HepG2 (cell line): Measurements from ENCODE around the gene NFASC. TPM values are rescaled to one million over a fixed set of nuclear protein-coding genes. Genes with fewer than 3 reads are reported as not detected.

ENCODE experiments used
- ATAC-seq: fragments of 200-7000 bp; cut with Tn5 transposase; 3 replicates; pipeline ENCODE4 v1.9.1; 2020; ENCODE audit warnings: mild to moderate bottlenecking, moderate library complexity
- BruUV-seq: library from RNA; stranded (reverse); fragments of 400-500 nt; replicated peaks from 2 replicates; lab custom pipeline; 2021; lab: Mats Ljungman, UMichigan
- CTCF ChIA-PET: fragments of 300-600 bp; formaldehyde crosslinking; extraction: SDS; loops from one replicate; lab custom pipeline; 2021; ENCODE audit warnings: low total read pairs, inconsistent platforms, low intra/inter-chr PET ratio; lab: Yijun Ruan, JAX
- POLR2A ChIA-PET: fragments of 350-600 bp; sonication (Branson Sonifier 250); formaldehyde crosslinking; loops from one replicate; lab custom pipeline; 2020; ENCODE audit warnings: antibody characterized with exemption, inconsistent platforms; lab: Yijun Ruan, JAX
- DNase-seq: peaks from one replicate; pipeline ENCODE4 v3.0.0-alpha.2; 2015; ENCODE audit warnings: low spot score
- FAIRE-seq: peaks from 3 replicates; lab custom pipeline; 2011; peaks lifted over from hg19 to GRCh38; lab: Jason Lieb, UNC
- H2AFZ ChIP-seq: one replicate; pipeline ENCODE4 v1.6.1; 2011; ENCODE audit warnings: low read length, inconsistent platforms
- H3K27ac ChIP-seq: fragments of 300-600 bp; 3 replicates; pipeline ENCODE4 v1.8.0; 2011; ENCODE audit warnings: mixed run types, mild to moderate bottlenecking, mixed read lengths, low read length, inconsistent platforms; ENCODE audit not compliant: insufficient read depth; ENCODE audit errors: extremely low read length
- H3K27me3 ChIP-seq, 2 experiments: fragments of 200-600 bp in 1 of 2; 2 replicates in 1 of 2; 3 replicates in 1 of 2; pipeline versions ENCODE4 v1.6.0 to v1.8.0; 2011; ENCODE audit warnings: low read length in 2 of 2, mild to moderate bottlenecking in 2 of 2, moderate library complexity in 2 of 2, inconsistent platforms in 1 of 2; ENCODE audit not compliant: insufficient read depth in 2 of 2, control insufficient read depth in 1 of 2
- H3K36me3 ChIP-seq, 2 experiments: fragments of 200-600 bp in 1 of 2; replicated peaks in 1 of 2; 2 replicates in 1 of 2; 3 replicates in 1 of 2; pipeline versions ENCODE4 v1.5.1 to v1.8.0; 2011; ENCODE audit warnings: low read length in 2 of 2, inconsistent platforms in 1 of 2; ENCODE audit not compliant: insufficient read depth in 2 of 2, control insufficient read depth in 1 of 2
- H3K4me1 ChIP-seq: 2 replicates; pipeline ENCODE4 v1.5.1; 2012; ENCODE audit warnings: low read length, inconsistent platforms; ENCODE audit not compliant: insufficient read depth
- H3K4me2 ChIP-seq: 2 replicates; pipeline ENCODE4 v1.6.0; 2011; ENCODE audit warnings: low read depth, low read length, inconsistent platforms
- H3K4me3 ChIP-seq, 3 experiments: fragments of 200-600 bp in 1 of 3; sonication (generic), shearing (Covaris generic) in 1 of 3; replicated peaks in 1 of 3; 2 replicates each; pipeline ENCODE4 v1.5.1; 2011 to 2016; ENCODE audit warnings: low read length in 3 of 3, inconsistent platforms in 2 of 3, low read depth in 2 of 3, mild to moderate bottlenecking in 2 of 3, control low read depth in 1 of 3, mixed read lengths in 1 of 3; ENCODE audit not compliant: insufficient read depth in 1 of 3
- H3K79me2 ChIP-seq: one replicate; pipeline ENCODE4 v1.6.1; 2011; ENCODE audit warnings: low read length, inconsistent platforms; ENCODE audit not compliant: insufficient read depth
- H3K9ac ChIP-seq: 2 replicates; pipeline ENCODE4 v1.6.0; 2011; ENCODE audit warnings: mild to moderate bottlenecking, low read depth, low read length, inconsistent platforms; ENCODE audit not compliant: insufficient read depth
- H3K9me3 ChIP-seq: 2 replicates; pipeline ENCODE4 v1.5.1; 2012; ENCODE audit warnings: mild to moderate bottlenecking, low read length
- H4K20me1 ChIP-seq: 2 replicates; pipeline ENCODE4 v1.6.0; 2011; ENCODE audit warnings: inconsistent platforms, mild to moderate bottlenecking, low read length, moderate library complexity; ENCODE audit not compliant: insufficient read depth
- KDM3A ChIP-seq: IDR thresholded peaks from 2 replicates; pipeline ENCODE4 v1.6.1; 2018; ENCODE audit warnings: low read depth, missing compliant biosample characterization
- MEIS2 ChIP-seq: sonication (generic); formaldehyde crosslinking; IDR thresholded peaks from 2 replicates; pipeline ENCODE4 v1.9.0; 2021; ENCODE audit warnings: mild to moderate bottlenecking, missing genetic modification reagents
- PHF21A ChIP-seq: sonication (generic); formaldehyde crosslinking; IDR thresholded peaks from 2 replicates; pipeline ENCODE4 v1.5.0; 2020; ENCODE audit warnings: mild to moderate bottlenecking, missing genetic modification reagents
- PRMT3 ChIP-seq: sonication (generic); formaldehyde crosslinking; IDR thresholded peaks from 2 replicates; pipeline ENCODE4 v1.8.1; 2022; ENCODE audit warnings: low read depth, mild to moderate bottlenecking, moderate library complexity, missing genetic modification reagents, borderline replicate concordance
- RBFOX2 ChIP-seq: fragments of 200-400 bp; formaldehyde crosslinking; IDR thresholded peaks from 2 replicates; pipeline ENCODE4 v1.6.1; 2017; ENCODE audit warnings: low read depth, mild to moderate bottlenecking, low read length
- ZBTB8A ChIP-seq: sonication (generic); formaldehyde crosslinking; IDR thresholded peaks from 2 replicates; pipeline ENCODE4 v1.4.0; 2020; ENCODE audit warnings: mild to moderate bottlenecking, low read depth, missing genetic modification reagents, borderline replicate concordance
- ZNF44 ChIP-seq: sonication (generic); formaldehyde crosslinking; IDR thresholded peaks from 2 replicates; pipeline ENCODE4 v1.5.1; 2020; ENCODE audit warnings: mild to moderate bottlenecking, missing genetic modification reagents
- ZNF460 ChIP-seq: sonication (generic); formaldehyde crosslinking; IDR thresholded peaks from 2 replicates; pipeline ENCODE4 v1.5.1; 2020; ENCODE audit warnings: missing genetic modification reagents, mild to moderate bottlenecking, borderline replicate concordance
- ZNF570 ChIP-seq: sonication (generic); formaldehyde crosslinking; IDR thresholded peaks from 2 replicates; pipeline ENCODE4 v1.4.0; 2020; ENCODE audit warnings: mild to moderate bottlenecking, missing genetic modification reagents, borderline replicate concordance
- WGBS: methylation state at CpG from one replicate; pipeline ENCODE4 v1.1.6; 2017; ENCODE audit warnings: low lambda C conversion rate; 5-methylcytosine and 5-hydroxymethylcytosine counted together
- in situ Hi-C: cut with HindIII; loops from 2 replicates; pipeline ENCODE4 v1.10.0; 2017; ENCODE audit warnings: low pct_unique_long_range_greater_than_20kb; ENCODE audit not compliant: extremely low pct_ligation_motif_present
- intact Hi-C: fragments of 100-400 bp; cut with micrococcal nuclease; formaldehyde crosslinking; loops from one replicate; pipeline ENCODE4 v1.10.0; 2022; ENCODE audit not compliant: unreplicated experiment
- polyA plus RNA-seq, 8 experiments: library from polyadenylated mRNA; depleted of rRNA in 3 of 8; stranded (reverse) in 7 of 8; unstranded in 1 of 8; fragments of >200 nt; fragmentation: Illumina TruSeq in 4 of 8; extraction: Trizol in 4 of 8; gene quantifications; 2 replicates each; pipeline versions ENCODE4 v1.2.1 to v1.2.3, GENCODE V29; 2011 to 2016; ENCODE audit warnings: low read depth in 4 of 8, missing spikeins in 1 of 8, mixed read lengths in 1 of 8; ENCODE audit not compliant: insufficient read depth in 1 of 8
- total RNA-seq, 5 experiments: library from RNA; depleted of rRNA; stranded (reverse); fragments of >200 nt; fragmentation: Illumina TruSeq; extraction: Trizol; gene quantifications; 2 replicates each; pipeline ENCODE4 v1.2.3, GENCODE V29; 2016; ENCODE audit warnings: low read depth in 1 of 5
- TF ChIP-seq, protein P1 (sequence below): sonication (generic); formaldehyde crosslinking; IDR thresholded peaks from 2 replicates; pipeline ENCODE4 v1.5.0; 2020; ENCODE audit warnings: missing genetic modification reagents
- TF ChIP-seq, protein P2 (sequence below): sonication (generic); formaldehyde crosslinking; IDR thresholded peaks from 2 replicates; pipeline ENCODE4 v1.8.0; 2022; ENCODE audit warnings: mild to moderate bottlenecking, missing genetic modification reagents, borderline replicate concordance
- TF ChIP-seq, protein P3 (sequence below): sonication (generic); formaldehyde crosslinking; IDR thresholded peaks from 2 replicates; pipeline ENCODE4 v1.5.0; 2020; ENCODE audit warnings: mild to moderate bottlenecking, missing genetic modification reagents

Gene NFASC
- total and polyA plus RNA-seq, 2 of the 13 experiments (the other 11 are each of a cell fraction or from before 2014, with no cell fraction given), result not detected

DNA sequence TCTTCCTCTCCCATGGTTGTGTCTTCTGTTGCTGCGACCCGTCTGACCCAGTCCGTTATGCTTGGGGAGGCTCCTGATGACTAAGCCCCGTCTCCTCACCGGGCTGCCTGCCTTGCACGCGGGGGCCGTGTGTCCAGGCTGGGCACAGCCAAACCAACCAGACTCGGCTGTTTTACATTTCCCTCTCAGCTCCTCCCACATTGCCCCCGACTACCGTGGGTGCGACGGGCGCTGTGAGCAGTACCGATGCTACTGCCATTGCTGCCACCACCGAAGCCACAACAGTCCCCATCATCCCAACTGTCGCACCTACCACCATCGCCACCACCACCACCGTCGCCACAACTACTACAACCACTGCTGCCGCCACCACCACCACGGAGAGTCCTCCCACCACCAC is 126.3 kb downstream of the NFASC start:
- in situ Hi-C loops, result no loop called here
- intact Hi-C loops, result no loop called here
- CTCF ChIA-PET, result no interaction called here

DNA sequence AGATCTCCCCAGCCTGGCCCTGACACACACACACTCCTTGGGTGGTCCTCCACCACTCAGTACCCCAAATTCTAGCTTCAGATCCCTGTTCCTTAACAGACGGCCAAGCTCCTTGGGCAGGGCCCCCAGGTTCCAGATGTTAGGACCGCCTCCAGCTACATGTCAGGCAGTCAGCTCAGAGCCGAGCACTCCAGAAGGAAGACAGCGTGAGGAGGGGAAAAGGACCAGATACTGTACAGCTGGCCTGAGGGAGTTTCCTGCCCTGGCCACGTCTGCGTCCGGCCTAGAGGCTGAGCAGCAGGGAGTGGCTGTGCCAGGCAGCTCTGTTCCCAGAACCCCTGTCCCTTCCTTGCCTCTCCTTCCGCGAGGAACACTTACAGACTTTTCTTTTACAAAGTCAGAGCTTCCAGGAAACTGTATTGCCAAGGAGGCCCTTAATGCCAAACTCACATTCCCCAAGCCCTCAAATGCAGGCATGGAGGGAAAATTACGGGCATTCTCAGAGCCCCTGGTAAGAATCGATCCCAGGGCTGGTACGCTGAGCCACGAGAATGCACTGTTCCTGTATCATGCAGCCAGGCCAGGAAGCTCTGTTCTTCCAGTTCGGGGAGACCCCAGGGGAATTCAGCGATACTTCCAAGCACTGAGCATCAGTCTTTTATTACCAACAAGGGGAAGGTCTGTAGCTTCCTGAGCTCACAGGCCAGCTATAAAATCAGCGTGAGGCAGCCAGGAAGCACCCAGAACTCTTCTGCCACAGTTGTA is 127.1 kb downstream of the NFASC start:
- no peaks in the 10 kb centered on the region for H3K79me2 ChIP-seq
- H3K4me2 ChIP-seq, result no peak overlapping the region
- H3K9me3 ChIP-seq, result no peaks in the 10 kb centered on the region
- no peak overlapping the region for H2AFZ ChIP-seq
- no peak overlapping the region for H3K9ac ChIP-seq
- peaks cover 16% of the 10 kb centered on the region for H3K4me1 ChIP-seq
- H3K36me3 ChIP-seq, result no peaks in the 10 kb centered on the region
- peaks cover 5 to 55% of the 10 kb centered on the region in 2 experiments for H3K27me3 ChIP-seq
- ChIA-PET POLR2A (no interaction called here), CTCF (no interaction called here)
- no peak for ATAC-seq
- BruUV-seq, result no TSS peak
- no peak for FAIRE-seq
- DNase-seq, result no peak
- 41% methylated on average over 9 of the region's 16 CpGs for WGBS
- in situ Hi-C loops (no loop called here), intact Hi-C loops (no loop called here)
- no peak overlapping the region for H3K4me3 ChIP-seq
- H3K27ac ChIP-seq, result no peak overlapping the region
- H4K20me1 ChIP-seq, result no peaks in the 10 kb centered on the region
- TF ChIP-seq PRMT3 (CRISPR knock-in tag) (no peak), ZNF44 (no peak), ZNF460 (CRISPR knock-in tag) (no peak), MEIS2 (CRISPR knock-in tag) (no peak), KDM3A (CRISPR knock-in tag) (no peak)
- TF ChIP-seq, protein P1, sequence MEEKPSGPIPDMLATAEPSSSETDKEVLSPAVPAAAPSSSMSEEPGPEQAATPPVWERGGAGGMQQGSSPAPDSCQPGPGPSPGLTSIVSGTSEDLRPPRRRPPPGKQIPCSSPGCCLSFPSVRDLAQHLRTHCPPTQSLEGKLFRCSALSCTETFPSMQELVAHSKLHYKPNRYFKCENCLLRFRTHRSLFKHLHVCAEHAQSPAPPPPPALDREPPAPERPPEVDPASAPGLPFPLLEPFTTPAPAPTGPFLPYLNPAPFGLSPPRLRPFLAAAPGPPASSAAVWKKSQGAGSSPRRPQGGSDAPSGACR (CRISPR knock-in tag), result no peak
- TF ChIP-seq, protein P2, sequence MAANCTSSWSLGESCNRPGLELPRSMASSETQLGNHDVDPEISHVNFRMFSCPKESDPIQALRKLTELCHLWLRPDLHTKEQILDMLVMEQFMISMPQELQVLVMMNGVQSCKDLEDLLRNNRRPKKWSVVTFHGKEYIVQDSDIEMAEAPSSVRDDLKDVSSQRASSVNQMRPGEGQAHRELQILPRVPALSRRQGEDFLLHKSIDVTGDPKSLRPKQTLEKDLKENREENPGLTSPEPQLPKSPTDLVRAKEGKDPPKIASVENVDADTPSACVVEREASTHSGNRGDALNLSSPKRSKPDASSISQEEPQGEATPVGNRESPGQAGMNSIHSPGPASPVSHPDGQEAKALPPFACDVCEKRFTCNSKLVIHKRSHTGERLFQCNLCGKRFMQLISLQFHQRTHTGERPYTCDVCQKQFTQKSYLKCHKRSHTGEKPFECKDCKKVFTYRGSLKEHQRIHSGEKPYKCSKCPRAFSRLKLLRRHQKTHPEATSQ, result no peak

More for the DNA sequence above, 126.3 kb downstream of the NFASC start:
- Histone ChIP-seq H3K27me3 (peaks cover 8 to 55% of the 10 kb centered on the region in 2 experiments), H4K20me1 (no peaks in the 10 kb centered on the region), H3K9ac (no peak overlapping the region), H3K9me3 (no peaks in the 10 kb centered on the region), H3K27ac (no peak overlapping the region), H3K4me2 (no peak overlapping the region), H2AFZ (no peak overlapping the region), H3K79me2 (no peaks in the 10 kb centered on the region), H3K4me3 (no peak overlapping the region), H3K4me1 (peaks cover 16% of the 10 kb centered on the region), H3K36me3 (no peaks in the 10 kb centered on the region)
- FAIRE-seq (no peak), ATAC-seq (no peak), DNase-seq (no peak)
- TF ChIP-seq, protein P3, sequence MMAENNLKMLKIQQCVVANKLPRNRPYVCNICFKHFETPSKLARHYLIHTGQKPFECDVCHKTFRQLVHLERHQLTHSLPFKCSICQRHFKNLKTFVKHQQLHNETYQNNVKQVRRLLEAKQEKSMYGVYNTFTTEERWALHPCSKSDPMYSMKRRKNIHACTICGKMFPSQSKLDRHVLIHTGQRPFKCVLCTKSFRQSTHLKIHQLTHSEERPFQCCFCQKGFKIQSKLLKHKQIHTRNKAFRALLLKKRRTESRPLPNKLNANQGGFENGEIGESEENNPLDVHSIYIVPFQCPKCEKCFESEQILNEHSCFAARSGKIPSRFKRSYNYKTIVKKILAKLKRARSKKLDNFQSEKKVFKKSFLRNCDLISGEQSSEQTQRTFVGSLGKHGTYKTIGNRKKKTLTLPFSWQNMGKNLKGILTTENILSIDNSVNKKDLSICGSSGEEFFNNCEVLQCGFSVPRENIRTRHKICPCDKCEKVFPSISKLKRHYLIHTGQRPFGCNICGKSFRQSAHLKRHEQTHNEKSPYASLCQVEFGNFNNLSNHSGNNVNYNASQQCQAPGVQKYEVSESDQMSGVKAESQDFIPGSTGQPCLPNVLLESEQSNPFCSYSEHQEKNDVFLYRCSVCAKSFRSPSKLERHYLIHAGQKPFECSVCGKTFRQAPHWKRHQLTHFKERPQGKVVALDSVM (CRISPR knock-in tag), result no peak
- no peak for TF ChIP-seq ZNF570
- no peak for TF ChIP-seq RBFOX2
- TF ChIP-seq ZBTB8A, result no peak
- no peak for TF ChIP-seq PHF21A
- 69% methylated on average over 19 of the region's 22 CpGs for WGBS
- BruUV-seq, result no TSS peak
- POLR2A ChIA-PET, result no interaction called here
